Fibroblast of lung (primary cell): Measurements from ENCODE around the gene RETREG1.

Source experiments
- CTCF ChIP-seq, 2 donors: IDR thresholded peaks in 1 of 2; conservative IDR thresholded peaks in 1 of 2; 1 replicate in 1 of 2; 2 replicates in 1 of 2; pipeline ENCODE4 v1.5.1; 2011 to 2012; ENCODE audit warnings: low read length in 2 of 2, control low read depth in 1 of 2, inconsistent platforms in 1 of 2, low read depth in 1 of 2, mild to moderate bottlenecking in 1 of 2
- EZH2 ChIP-seq: IDR thresholded peaks from 2 replicates; pipeline ENCODE4 v1.5.1; 2012; ENCODE audit warnings: low read length, control low read depth, mild to moderate bottlenecking; ENCODE audit errors: missing control alignments

GRCh38 chr5:16660982-16661381 is 44.2 kb upstream of the RETREG1 start:
- TF ChIP-seq CTCF (conservative IDR thresholded peaks at IDR 0.05 in 1 of 2, IDR thresholded peaks at IDR 0.05 in 1 of 2; ENCODE audit: low read depth in 1 of 2, low read length in 2 of 2) (no peak), EZH2 (no peak)
